HEK293T (cell line): ENCODE results near the gene RBMS2.

Experiments
- CTCF ChIA-PET: fragments of 350-600 bp; formaldehyde crosslinking; extraction: SDS; loops from one replicate; lab custom pipeline; 2021; ENCODE audit warnings: antibody characterized with exemption, inconsistent platforms; lab: Yijun Ruan, JAX
- POLR2A ChIA-PET: fragments of 350-600 bp; formaldehyde crosslinking; extraction: SDS; loops from one replicate; lab custom pipeline; 2020; ENCODE audit warnings: antibody characterized with exemption, inconsistent platforms; lab: Yijun Ruan, JAX
- DNase-seq: peaks from one replicate; pipeline ENCODE4 v3.0.0; 2012; ENCODE audit warnings: mixed read lengths; ENCODE audit errors: extremely low spot score
- ARNT ChIP-seq: fragments of 450-650 bp; IDR thresholded peaks from 2 replicates; pipeline ENCODE4 v1.6.1; 2017; ENCODE audit warnings: mild to moderate bottlenecking
- BHLHE40 ChIP-seq: fragments of 450-650 bp; IDR thresholded peaks from 2 replicates; pipeline ENCODE4 v1.6.1; 2016; ENCODE audit warnings: mild to moderate bottlenecking, moderate library complexity, borderline replicate concordance
- CTBP1 ChIP-seq: fragments of 450-650 bp; IDR thresholded peaks from 2 replicates; pipeline ENCODE4 v1.6.1; 2016; ENCODE audit warnings: borderline replicate concordance
- ELF4 ChIP-seq: fragments of 450-650 bp; IDR thresholded peaks from 2 replicates; pipeline ENCODE4 v1.6.1; 2017; ENCODE audit warnings: antibody characterized with exemption
- FOXA1 ChIP-seq: fragments of 450-650 bp; IDR thresholded peaks from 2 replicates; pipeline ENCODE4 v1.6.1; 2016; ENCODE audit warnings: mild to moderate bottlenecking
- FOXK2 ChIP-seq: fragments of 450-650 bp; IDR thresholded peaks from 2 replicates; pipeline ENCODE4 v1.6.1; 2016; ENCODE audit warnings: mild to moderate bottlenecking
- FOXM1 ChIP-seq: fragments of 450-650 bp; IDR thresholded peaks from 2 replicates; pipeline ENCODE4 v1.6.1; 2017; ENCODE audit warnings: mild to moderate bottlenecking, borderline replicate concordance
- HDGF ChIP-seq: fragments of 450-650 bp; IDR thresholded peaks from 2 replicates; pipeline ENCODE4 v1.6.1; 2017; ENCODE audit warnings: antibody characterized with exemption, borderline replicate concordance
- L3MBTL2 ChIP-seq: fragments of 450-650 bp; conservative IDR thresholded peaks from 2 replicates; pipeline ENCODE4 v1.6.1; 2016; ENCODE audit warnings: mild to moderate bottlenecking
- LEF1 ChIP-seq: fragments of 450-650 bp; IDR thresholded peaks from 2 replicates; pipeline ENCODE4 v1.6.1; 2017; ENCODE audit warnings: mild to moderate bottlenecking, borderline replicate concordance
- NFRKB ChIP-seq: fragments of 450-650 bp; IDR thresholded peaks from 2 replicates; pipeline ENCODE4 v1.6.1; 2016; ENCODE audit warnings: mild to moderate bottlenecking, moderate library complexity
- PKNOX1 ChIP-seq: fragments of 450-650 bp; IDR thresholded peaks from 2 replicates; pipeline ENCODE4 v1.6.1; 2016
- SP1 ChIP-seq: fragments of 450-650 bp; IDR thresholded peaks from 2 replicates; pipeline ENCODE4 v1.6.1; 2017
- SUZ12 ChIP-seq: fragments of 450-650 bp; IDR thresholded peaks from 2 replicates; pipeline ENCODE4 v1.6.1; 2016; ENCODE audit warnings: mild to moderate bottlenecking
- TARDBP ChIP-seq: fragments of 450-650 bp; IDR thresholded peaks from 2 replicates; pipeline ENCODE4 v1.6.1; 2016
- ZNF384 ChIP-seq: fragments of 450-650 bp; IDR thresholded peaks from 2 replicates; pipeline ENCODE4 v1.6.1; 2016

The RBMS2 gene

DNA sequence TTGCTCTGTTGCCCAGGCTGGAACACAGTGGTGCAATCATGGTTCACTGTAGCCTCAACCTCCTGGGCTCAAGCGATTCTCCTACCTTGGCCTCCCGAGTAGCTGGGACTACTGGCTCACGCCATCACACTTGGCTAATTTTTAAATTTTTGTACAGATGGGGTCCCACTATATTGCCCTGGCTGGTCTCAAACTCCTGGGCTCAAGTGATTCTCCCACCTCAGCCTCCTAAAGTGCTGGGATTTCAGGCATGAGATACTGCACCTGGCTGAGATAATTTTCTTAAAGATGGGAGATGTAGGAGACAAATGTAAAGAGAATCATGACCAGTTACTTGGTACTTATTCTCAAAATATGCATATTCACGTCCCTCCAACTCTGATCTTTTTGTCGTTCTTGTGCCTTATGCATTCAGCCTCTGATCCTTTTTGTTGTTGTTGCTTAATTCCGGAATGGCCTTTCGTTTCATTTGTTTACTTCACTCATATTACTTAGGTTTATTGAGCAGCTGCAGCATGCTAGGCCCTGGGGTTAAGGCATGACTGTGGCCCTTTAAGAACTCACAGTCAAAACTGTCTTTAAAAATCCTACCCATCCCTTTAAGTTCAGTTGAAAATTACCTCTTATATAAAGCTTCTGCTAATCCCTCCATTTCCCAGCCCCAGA lies 8.9 kb downstream of the RBMS2 start:
- POLR2A ChIA-PET: no interaction called here
- CTCF ChIA-PET: interaction anchor here (0.8 to 1.4 kb wide), 2 partner anchors 13 to 106 kb away, joined by 3 to 4 read pairs; no protein-coding TSS in a partner anchor
- no peak for TF ChIP-seq CTBP1
- TF ChIP-seq NFRKB: no peak
- no peak for TF ChIP-seq FOXK2
- no peak for TF ChIP-seq FOXM1
- no peak for TF ChIP-seq FOXA1
- no peak for TF ChIP-seq ZNF384
- DNase-seq: no peak

DNA sequence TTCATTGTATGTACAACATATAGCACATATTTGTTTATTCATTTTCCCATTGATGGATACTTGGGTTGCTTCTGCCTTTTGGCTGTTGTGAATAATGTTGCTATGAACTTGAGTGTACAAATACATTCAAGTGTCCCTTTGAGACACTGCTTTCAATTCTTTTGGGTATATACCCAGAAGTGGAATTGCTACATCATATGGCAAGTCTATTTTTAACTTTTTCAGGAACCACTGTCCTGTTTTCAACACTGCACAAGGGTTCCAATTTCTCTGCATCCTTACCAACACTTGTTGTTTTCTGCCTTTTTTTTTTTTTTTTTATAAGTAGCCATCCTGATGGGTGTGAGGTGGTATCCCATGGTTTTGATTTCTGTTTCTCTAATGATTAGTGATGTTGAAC lies 15.9 kb downstream of the RBMS2 start:
- DNase-seq: no peak
- TF ChIP-seq TARDBP: no peak
- TF ChIP-seq SP1: no peak
- no peak for TF ChIP-seq LEF1
- no peak for TF ChIP-seq CTBP1
- no peak for TF ChIP-seq FOXM1
- TF ChIP-seq L3MBTL2: no peak
- no peak for TF ChIP-seq SUZ12
- TF ChIP-seq PKNOX1: no peak
- no peak for TF ChIP-seq HDGF
- TF ChIP-seq NFRKB: no peak
- TF ChIP-seq ARNT: no peak
- TF ChIP-seq ELF4: no peak
- no peak for TF ChIP-seq FOXK2
- TF ChIP-seq FOXA1: no peak
- no peak for TF ChIP-seq BHLHE40
- ChIA-PET CTCF (no interaction called here), POLR2A (no interaction called here)

GRCh38 chr12:56541631-56542030 lies 20.0 kb downstream of the RBMS2 start:
- ChIA-PET CTCF (interaction anchor here (0.7 kb wide), 1 partner anchor 296 kb away, joined by 3 read pairs; no protein-coding TSS in a partner anchor), POLR2A (no interaction called here)
- no peak for DNase-seq

GRCh38 chr12:56542164-56542563 lies 20.5 kb downstream of the RBMS2 start:
- POLR2A ChIA-PET: no interaction called here
- TF ChIP-seq FOXK2: no peak
- no peak for TF ChIP-seq SP1
- TF ChIP-seq TARDBP: no peak
- no peak for TF ChIP-seq FOXM1
- no peak for TF ChIP-seq CTBP1
- TF ChIP-seq BHLHE40: no peak
- no peak for TF ChIP-seq ELF4
- TF ChIP-seq NFRKB: no peak
- no peak for TF ChIP-seq ZNF384
- no peak for TF ChIP-seq LEF1
- no peak for TF ChIP-seq PKNOX1
- no peak for TF ChIP-seq FOXA1
- no peak for TF ChIP-seq SUZ12
- no peak for DNase-seq
- CTCF ChIA-PET: no interaction called here

More at GRCh38 chr12:56541631-56542030, 20.0 kb downstream of the RBMS2 start:
- no peak for TF ChIP-seq FOXM1
- TF ChIP-seq HDGF: no peak
- TF ChIP-seq ZNF384: no peak
- no peak for TF ChIP-seq ARNT

DNA sequence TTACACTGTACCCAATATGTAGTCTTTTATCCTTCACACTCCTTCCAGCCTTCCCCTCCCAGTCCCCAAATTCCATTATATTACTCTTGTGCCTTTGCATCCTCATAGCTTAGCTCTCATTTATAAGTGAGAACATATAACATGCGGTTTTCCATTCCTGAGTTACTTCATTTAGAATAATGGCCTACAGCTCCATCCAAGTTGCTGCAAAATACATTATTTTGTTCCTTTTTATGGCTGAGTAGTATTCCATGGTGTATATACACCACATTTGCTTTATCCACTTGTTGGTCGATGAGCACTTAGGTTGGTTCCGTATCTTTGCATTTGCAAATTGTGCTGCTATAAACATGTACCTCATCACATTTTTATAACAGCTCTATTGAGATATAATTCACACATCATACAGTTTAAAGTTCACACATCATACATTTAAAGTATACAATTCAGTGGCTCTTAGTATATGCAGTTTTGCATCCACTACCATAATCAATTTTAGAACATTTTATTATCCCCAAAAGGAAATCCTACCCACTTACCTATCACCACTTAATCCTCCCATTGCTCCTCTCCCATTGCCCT lies 23.5 kb downstream of the RBMS2 start:
- DNase-seq: no peak
- POLR2A ChIA-PET: no interaction called here
- TF ChIP-seq CTBP1: no peak
- TF ChIP-seq FOXK2: no peak
- TF ChIP-seq ARNT: no peak
- TF ChIP-seq NFRKB: no peak
- no peak for TF ChIP-seq ZNF384
- no peak for TF ChIP-seq HDGF
- no peak for TF ChIP-seq TARDBP
- no peak for TF ChIP-seq L3MBTL2
- TF ChIP-seq FOXM1: no peak
- TF ChIP-seq ELF4: no peak
- no peak for TF ChIP-seq FOXA1
- TF ChIP-seq BHLHE40: no peak
- CTCF ChIA-PET: no interaction called here

DNA sequence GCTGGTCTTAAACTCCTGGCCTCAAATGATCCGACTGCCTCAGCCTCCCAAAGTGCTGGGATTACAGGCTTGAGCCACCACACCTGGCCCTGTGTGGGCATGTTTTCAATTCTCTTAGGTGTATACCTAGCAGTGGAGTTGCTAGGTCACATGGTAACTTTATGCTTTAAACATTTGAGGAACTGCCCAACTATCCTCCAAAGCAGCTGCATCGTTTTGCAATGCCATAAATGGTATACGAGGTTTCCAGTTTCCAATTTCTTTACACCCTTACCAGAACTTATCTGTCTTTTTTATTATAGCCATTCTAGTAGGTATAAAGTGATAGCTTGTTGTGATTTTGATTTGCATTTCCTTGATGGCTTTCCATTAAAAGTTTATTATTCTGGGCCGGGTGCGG lies 25.1 kb downstream of the RBMS2 start:
- DNase-seq: no peak
- ChIA-PET CTCF (no interaction called here), POLR2A (no interaction called here)
- no peak for TF ChIP-seq L3MBTL2
- TF ChIP-seq SP1: no peak
- no peak for TF ChIP-seq FOXA1
- TF ChIP-seq ZNF384: no peak
- no peak for TF ChIP-seq NFRKB
- no peak for TF ChIP-seq FOXM1
- no peak for TF ChIP-seq ARNT
- TF ChIP-seq ELF4: no peak
- TF ChIP-seq HDGF: no peak
- no peak for TF ChIP-seq FOXK2
- no peak for TF ChIP-seq LEF1
- TF ChIP-seq SUZ12: no peak

GRCh38 chr12:56551070-56551469 lies 29.4 kb downstream of the RBMS2 start:
- ChIA-PET POLR2A (no interaction called here), CTCF (no interaction called here)
- no peak for TF ChIP-seq SUZ12
- no peak for TF ChIP-seq PKNOX1
- no peak for TF ChIP-seq NFRKB
- no peak for TF ChIP-seq CTBP1
- TF ChIP-seq ZNF384: no peak
- TF ChIP-seq FOXA1: no peak
- DNase-seq: no peak
